ENCODE measurements around the gene TTC23. TPM values are rescaled to one million over a fixed set of nuclear protein-coding genes. Genes with fewer than 3 reads are reported as not detected.

Gene TTC23
- total and polyA plus RNA-seq, 7 donors: 5.5 to 33.0 (median 19.9) TPM

GRCh38 chr15:99086327-99086667 lies 163.1 kb downstream of the TTC23 start:
- WGBS, 2 donors: 91 to 94% methylated on average over 2 of the region's 2 CpGs
- Histone ChIP-seq H3K36me3 (no peaks in the 10 kb centered on the region), H3K4me1 (peaks cover 0 to 8% (median 0%) of the 10 kb centered on the region in 4 donors), H3K27me3 (no peaks in the 10 kb centered on the region), H3K4me3 (no peak overlapping the region), H3K27ac (peak overlapping the region in 2 of 4 donors; percentile 34 to 53), H3K9me3 (no peaks in the 10 kb centered on the region)
- no peak for DNase-seq
- intact Hi-C loops (cut with DNase I): no loop called here
- TF ChIP-seq POLR2A (IDR thresholded peaks at IDR 0.05) (no peak), CTCF (IDR thresholded peaks at IDR 0.05) (no peak), EP300 (IDR thresholded peaks at IDR 0.05) (no peak), POLR2AphosphoS5 (IDR thresholded peaks at IDR 0.05) (no peak)

Other genes starting within 250 kb of the TTC23 start
- gene PGPEP1L, start 241.8 kb downstream of the TTC23 start, total RNA-seq: under 1 TPM in 2 of 4 donors, not detected in 2; 0.36 to 0.54 TPM
- not detected for gene PGPEP1L, start 241.8 kb downstream of the TTC23 start, polyA plus RNA-seq
- 1,000 to 10,000 TPM in 3 of 4 donors, 100 to 1,000 TPM in 1; 731 to 1,357 (median 1,117) TPM for gene SYNM, start 144.5 kb downstream of the TTC23 start, total RNA-seq
- gene SYNM, start 144.5 kb downstream of the TTC23 start, polyA plus RNA-seq: 10 to 100 TPM in 1 of 3 donors, 1 to 10 TPM in 1, under 1 TPM in 1; 0.69 to 31.9 (median 9.0) TPM
- gene LRRC28, start 1.9 kb upstream of the TTC23 start, total RNA-seq: 10 to 100 TPM; 23.1 to 52.3 (median 25.6) TPM
- gene LRRC28, start 1.9 kb upstream of the TTC23 start, polyA plus RNA-seq: 10 to 100 TPM; 13.6 to 27.0 (median 22.2) TPM